Stimulated activated effector memory CD8-positive, alpha-beta T cell treated with anti-CD3 and anti-CD28 coated beads, Interleukin-12 subunit alpha, Interleukin-12 subunit beta, amount 100 ng/mL, for 72 hours (primary cell): ENCODE results near the gene TRPV4.

Source experiments
- ATAC-seq: fragments of 150-1000 bp; cut with Tn5 transposase; 2 replicates; pipeline ENCODE4 v1.10.0; 2021
- DNase-seq, 2 donors: peaks; one replicate each; pipeline ENCODE4 v3.0.0; 2021 to 2022; ENCODE audit warnings: low spot score in 2 of 2
- H3K27ac Mint-ChIP-seq: one replicate; pipeline ENCODE4 v1.8.0; 2022; ENCODE audit warnings: mild to moderate bottlenecking, mixed read lengths
- H3K36me3 Mint-ChIP-seq: one replicate; pipeline ENCODE4 v1.8.0; 2022; ENCODE audit warnings: mild to moderate bottlenecking, mixed read lengths
- H3K4me1 Mint-ChIP-seq: one replicate; pipeline ENCODE4 v1.8.0; 2022; ENCODE audit warnings: mixed read lengths
- H3K4me3 Mint-ChIP-seq: one replicate; pipeline ENCODE4 v1.8.0; 2022; ENCODE audit warnings: mild to moderate bottlenecking, mixed read lengths
- H3K9me3 Mint-ChIP-seq: one replicate; pipeline ENCODE4 v1.8.0; 2022; ENCODE audit warnings: mixed read lengths

TRPV4 gene

GRCh38 chr12:109810954-109811623 lies 22.1 kb downstream of the TRPV4 start:
- no peaks in the 10 kb centered on the region for H3K4me1 Mint-ChIP-seq
- no peak for DNase-seq
- no peak overlapping the region for H3K4me3 Mint-ChIP-seq
- ATAC-seq: no peak
- H3K9me3 Mint-ChIP-seq: no peaks in the 10 kb centered on the region
- H3K27ac Mint-ChIP-seq: no peak overlapping the region
- H3K36me3 Mint-ChIP-seq: no peaks in the 10 kb centered on the region

DNA sequence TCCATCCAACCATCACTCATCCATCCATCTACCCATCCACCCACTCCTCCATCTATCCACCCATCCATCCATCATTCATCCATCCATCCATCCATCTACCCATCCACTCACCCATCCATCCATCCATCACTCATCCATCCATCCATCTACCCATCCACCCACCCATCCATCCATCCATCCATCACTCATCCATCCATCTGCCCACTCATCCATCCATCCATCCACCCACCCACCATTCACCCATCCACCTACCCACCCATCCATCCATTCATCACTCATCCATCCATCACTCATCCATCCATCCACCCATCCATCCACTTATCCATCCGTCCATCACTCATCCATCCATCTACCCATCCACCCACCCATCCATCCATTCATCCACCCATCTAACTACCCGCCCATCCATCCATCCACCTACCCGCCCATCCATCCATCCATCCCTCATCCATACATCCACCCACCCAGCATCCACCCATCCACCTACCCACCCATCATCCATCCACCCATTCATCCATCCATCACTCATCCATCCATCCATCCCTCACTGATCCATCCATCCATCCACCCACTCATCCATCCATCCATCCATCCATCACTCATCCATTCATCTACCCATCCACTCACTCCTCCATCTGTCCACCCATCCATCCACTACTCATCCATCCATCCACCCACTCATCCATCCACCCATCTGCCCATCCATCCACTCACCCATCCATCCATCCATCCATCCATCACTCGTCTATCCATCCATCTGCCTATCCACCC lies 24.1 kb downstream of the TRPV4 start:
- ATAC-seq (no peak), DNase-seq (no peak)
- Mint-ChIP-seq H3K4me3 (no peak overlapping the region), H3K36me3 (no peaks in the 10 kb centered on the region), H3K4me1 (peaks cover 10% of the 10 kb centered on the region), H3K27ac (no peak overlapping the region), H3K9me3 (no peaks in the 10 kb centered on the region)

GRCh38 chr12:109807954-109808643 lies 25.1 kb downstream of the TRPV4 start:
- DNase-seq (no peak), ATAC-seq (no peak)
- Mint-ChIP-seq H3K36me3 (no peaks in the 10 kb centered on the region), H3K4me3 (no peak overlapping the region), H3K4me1 (peaks cover 10% of the 10 kb centered on the region), H3K9me3 (no peaks in the 10 kb centered on the region), H3K27ac (no peak overlapping the region)

- DNase-seq (peak; percentile 58 to 83), ATAC-seq (peak; percentile 77)
- H3K9me3 Mint-ChIP-seq: no peaks in the 10 kb centered on the region
- no peaks in the 10 kb centered on the region for H3K36me3 Mint-ChIP-seq
- no peak overlapping the region for H3K4me3 Mint-ChIP-seq
- H3K27ac Mint-ChIP-seq: no peak overlapping the region
- H3K4me1 Mint-ChIP-seq: peaks cover 10% of the 10 kb centered on the region
Measured at GRCh38 chr12:109804820-109805761, 28.1 kb downstream of the TRPV4 start.

DNA sequence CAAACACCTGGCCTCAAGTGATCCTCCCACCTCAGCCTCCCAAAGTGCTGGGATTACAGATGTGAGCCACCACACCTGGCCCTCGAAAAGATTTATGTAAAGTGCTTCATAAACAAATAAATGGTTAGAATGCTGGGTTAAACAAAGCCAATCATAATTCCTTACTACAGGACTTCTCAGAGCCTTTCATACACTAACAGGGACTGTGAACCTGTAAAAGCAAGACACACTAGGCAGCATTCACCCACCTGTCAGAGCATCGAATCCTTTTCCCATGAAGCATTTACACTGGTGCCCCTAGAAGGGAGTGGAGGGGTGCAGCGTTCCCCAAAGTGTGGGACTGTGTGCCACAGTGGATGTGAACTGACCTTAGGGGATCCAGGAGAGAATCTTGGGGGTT lies 29.5 kb downstream of the TRPV4 start:
- Mint-ChIP-seq H3K9me3 (no peaks in the 10 kb centered on the region), H3K4me3 (no peak overlapping the region), H3K4me1 (peaks cover 10% of the 10 kb centered on the region), H3K27ac (no peak overlapping the region), H3K36me3 (no peaks in the 10 kb centered on the region)
- ATAC-seq (no peak), DNase-seq (no peak)

- Mint-ChIP-seq H3K36me3 (no peaks in the 10 kb centered on the region), H3K9me3 (no peaks in the 10 kb centered on the region), H3K4me1 (peaks cover 10% of the 10 kb centered on the region), H3K4me3 (no peak overlapping the region), H3K27ac (no peak overlapping the region)
- ATAC-seq: no peak
- DNase-seq: no peak
Measured at GRCh38 chr12:109802828-109803227, 30.4 kb downstream of the TRPV4 start.

- H3K4me1 Mint-ChIP-seq: peaks cover 10% of the 10 kb centered on the region
- no peak overlapping the region for H3K4me3 Mint-ChIP-seq
- no peaks in the 10 kb centered on the region for H3K9me3 Mint-ChIP-seq
- H3K27ac Mint-ChIP-seq: no peak overlapping the region
- H3K36me3 Mint-ChIP-seq: no peaks in the 10 kb centered on the region
- DNase-seq (no peak), ATAC-seq (no peak)
Measured at GRCh38 chr12:109800536-109800935, 32.7 kb downstream of the TRPV4 start.

- no peak for DNase-seq
- Mint-ChIP-seq H3K4me3 (no peak overlapping the region), H3K4me1 (no peaks in the 10 kb centered on the region), H3K9me3 (no peaks in the 10 kb centered on the region), H3K36me3 (no peaks in the 10 kb centered on the region), H3K27ac (no peak overlapping the region)
- no peak for ATAC-seq
Measured at GRCh38 chr12:109798691-109799090, 34.5 kb downstream of the TRPV4 start.

DNA sequence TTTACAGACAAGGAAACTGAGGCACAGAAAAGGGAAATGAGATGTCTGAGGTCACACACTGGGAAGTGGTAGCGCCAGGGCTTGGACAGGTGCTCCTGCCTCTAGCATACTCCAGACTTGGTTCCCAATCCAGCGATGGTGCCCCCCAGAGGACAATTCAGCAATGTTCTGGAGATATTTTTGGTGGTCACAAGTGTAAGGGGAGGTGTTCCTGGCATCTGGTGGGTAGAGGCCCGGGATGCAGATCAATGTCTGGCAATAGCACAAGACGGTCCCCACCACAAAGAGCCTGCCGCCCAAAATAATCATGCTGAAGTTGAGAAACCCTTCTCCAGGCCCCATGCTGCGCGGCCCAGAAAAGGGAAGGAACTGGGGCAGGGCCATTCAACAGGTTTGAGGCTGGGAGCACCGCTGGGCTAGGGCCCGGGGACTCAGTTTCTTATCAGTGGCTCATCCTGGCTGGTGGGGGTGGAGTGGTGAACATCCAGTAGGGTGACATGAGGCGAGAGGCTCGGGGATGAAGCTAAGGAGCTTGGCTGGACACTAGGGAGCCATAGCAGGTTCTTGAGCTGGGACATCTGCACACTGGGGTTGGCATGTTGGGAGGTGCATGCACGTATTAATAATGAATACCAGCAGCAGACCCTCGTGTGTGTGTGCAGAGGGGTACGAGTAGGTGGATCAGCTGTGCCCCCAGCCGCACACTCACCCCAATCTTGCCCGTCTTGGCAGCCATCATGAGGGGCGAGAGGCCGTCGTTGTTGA lies 35.1 kb downstream of the TRPV4 start:
- Mint-ChIP-seq H3K36me3 (no peaks in the 10 kb centered on the region), H3K9me3 (no peaks in the 10 kb centered on the region), H3K27ac (no peak overlapping the region), H3K4me3 (no peak overlapping the region), H3K4me1 (no peaks in the 10 kb centered on the region)
- ATAC-seq (no peak), DNase-seq (no peak)

- Mint-ChIP-seq H3K36me3 (no peaks in the 10 kb centered on the region), H3K9me3 (no peaks in the 10 kb centered on the region), H3K4me1 (no peaks in the 10 kb centered on the region), H3K4me3 (no peak overlapping the region), H3K27ac (no peak overlapping the region)
- ATAC-seq: no peak
- DNase-seq: no peak
Measured at GRCh38 chr12:109796057-109796456, 37.1 kb downstream of the TRPV4 start.

DNA sequence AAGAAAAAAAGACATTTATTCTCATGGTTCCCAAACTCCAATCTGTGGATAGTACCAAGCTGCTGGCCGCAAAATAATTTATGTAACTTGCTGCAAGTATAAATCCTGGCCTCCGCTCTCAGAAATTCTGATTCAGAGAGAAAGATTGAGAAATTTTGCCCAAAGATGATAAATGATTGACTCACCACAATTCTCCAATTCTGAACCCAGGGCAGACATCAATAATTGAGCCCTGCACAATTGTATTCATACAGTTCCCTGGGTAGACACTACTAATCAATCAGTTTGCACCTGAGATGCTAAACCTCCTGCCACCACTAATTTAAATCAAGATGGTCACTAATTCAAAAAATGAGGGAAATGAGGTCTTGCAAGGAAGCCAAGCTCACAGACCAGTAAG lies 38.2 kb downstream of the TRPV4 start:
- DNase-seq (no peak), ATAC-seq (no peak)
- Mint-ChIP-seq H3K4me1 (no peaks in the 10 kb centered on the region), H3K9me3 (no peaks in the 10 kb centered on the region), H3K4me3 (no peak overlapping the region), H3K36me3 (no peaks in the 10 kb centered on the region), H3K27ac (no peak overlapping the region)

GRCh38 chr12:109793826-109794501 lies 39.2 kb downstream of the TRPV4 start:
- no peaks in the 10 kb centered on the region for H3K4me1 Mint-ChIP-seq
- no peak overlapping the region for H3K27ac Mint-ChIP-seq
- no peak for DNase-seq
- no peaks in the 10 kb centered on the region for H3K9me3 Mint-ChIP-seq
- no peaks in the 10 kb centered on the region for H3K36me3 Mint-ChIP-seq
- no peak overlapping the region for H3K4me3 Mint-ChIP-seq
- ATAC-seq: peak; percentile 25

- H3K4me3 Mint-ChIP-seq: no peak overlapping the region
Measured at GRCh38 chr12:109793411-109793810, 39.8 kb downstream of the TRPV4 start.

DNA sequence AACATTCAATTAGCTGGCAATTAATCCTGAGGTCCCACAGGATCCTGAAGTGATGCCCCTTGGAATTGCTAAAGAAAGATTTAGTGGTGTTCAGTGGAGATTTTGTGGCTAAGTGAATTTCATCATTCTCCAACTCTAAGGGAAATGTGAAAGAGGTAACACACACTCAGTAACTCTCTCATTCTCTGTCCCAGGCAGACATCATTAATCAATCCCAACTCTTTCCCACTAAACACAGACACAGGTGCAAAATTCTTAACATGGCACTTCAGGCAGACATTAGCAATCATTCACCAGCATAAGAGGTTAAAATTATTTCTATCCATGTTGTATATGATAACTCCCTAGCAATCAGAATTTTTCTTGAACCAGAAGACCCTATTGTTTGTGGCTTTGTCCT lies 40.2 kb downstream of the TRPV4 start:
- Mint-ChIP-seq H3K36me3 (no peaks in the 10 kb centered on the region), H3K4me3 (no peak overlapping the region), H3K4me1 (no peaks in the 10 kb centered on the region), H3K27ac (no peak overlapping the region), H3K9me3 (no peaks in the 10 kb centered on the region)
- ATAC-seq (no peak), DNase-seq (no peak)

More at GRCh38 chr12:109793411-109793810, 39.8 kb downstream of the TRPV4 start:
- no peak for ATAC-seq
- Mint-ChIP-seq H3K36me3 (no peaks in the 10 kb centered on the region), H3K4me1 (no peaks in the 10 kb centered on the region), H3K9me3 (no peaks in the 10 kb centered on the region), H3K27ac (no peak overlapping the region)
- no peak for DNase-seq
